HG03045 (cell line): Measurements from ENCODE around the gene HS3ST4.

Source experiments
- ATAC-seq: cut with Tn5 transposase; IDR thresholded peaks from one replicate; pipeline ENCODE4 v1.9.1; 2021; ENCODE audit warnings: mild to moderate bottlenecking, moderate library complexity; ENCODE audit not compliant: unreplicated experiment

The HS3ST4 gene

DNA sequence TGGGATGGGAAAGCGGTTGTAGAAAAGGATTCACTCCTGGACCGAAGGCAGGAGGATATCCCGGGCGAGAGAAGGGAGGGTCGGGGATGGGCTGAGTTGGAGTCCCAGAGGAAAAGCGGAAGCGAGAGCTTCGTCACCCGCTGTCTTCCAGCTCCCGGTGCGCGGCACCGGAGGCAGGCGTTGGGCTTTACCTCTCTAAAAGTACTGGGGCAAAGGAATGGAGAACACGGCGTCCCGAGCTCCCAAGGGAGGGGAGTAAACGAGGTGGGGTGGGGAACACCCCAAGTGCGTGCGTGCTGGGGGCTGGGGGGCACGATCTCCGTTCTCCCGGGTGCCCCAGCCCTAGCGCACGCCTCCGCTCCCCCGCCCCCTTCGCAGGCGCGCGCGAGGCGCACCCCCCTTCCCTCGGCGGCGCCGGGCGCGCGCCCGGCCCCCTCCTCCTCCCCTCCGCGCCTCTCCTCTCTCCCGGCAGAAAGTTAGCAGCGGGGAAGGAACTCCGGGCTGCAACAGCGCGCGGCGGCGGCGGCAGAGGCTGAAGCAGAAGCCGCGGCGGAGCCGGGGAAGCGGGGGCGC, at the start of gene HS3ST4:
Gene HS3ST4 (plus strand): TSS at position 441 of the 573 bp plus-strand sequence.
- ATAC-seq = no peak

DNA sequence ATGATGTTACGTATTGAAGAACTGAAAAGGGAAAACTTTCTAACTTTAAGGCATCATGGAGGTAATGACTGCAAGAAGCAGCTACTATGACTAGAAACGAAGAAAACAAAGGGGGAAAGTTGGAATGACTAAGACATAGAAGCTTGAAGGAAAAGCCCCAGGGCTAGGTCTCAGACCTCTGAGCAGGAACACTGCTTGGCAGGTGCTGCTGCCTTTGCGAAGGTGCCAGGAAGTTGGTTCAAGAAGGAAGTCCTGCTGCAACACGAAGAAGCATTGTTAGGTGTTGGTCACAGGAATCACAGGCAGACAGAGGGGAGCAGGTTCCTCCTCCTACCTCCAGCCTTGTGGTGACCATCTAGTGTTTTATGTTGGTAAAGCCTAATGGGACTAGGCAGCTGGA, 48.1 kb upstream of the HS3ST4 start:
- no peak for ATAC-seq

DNA sequence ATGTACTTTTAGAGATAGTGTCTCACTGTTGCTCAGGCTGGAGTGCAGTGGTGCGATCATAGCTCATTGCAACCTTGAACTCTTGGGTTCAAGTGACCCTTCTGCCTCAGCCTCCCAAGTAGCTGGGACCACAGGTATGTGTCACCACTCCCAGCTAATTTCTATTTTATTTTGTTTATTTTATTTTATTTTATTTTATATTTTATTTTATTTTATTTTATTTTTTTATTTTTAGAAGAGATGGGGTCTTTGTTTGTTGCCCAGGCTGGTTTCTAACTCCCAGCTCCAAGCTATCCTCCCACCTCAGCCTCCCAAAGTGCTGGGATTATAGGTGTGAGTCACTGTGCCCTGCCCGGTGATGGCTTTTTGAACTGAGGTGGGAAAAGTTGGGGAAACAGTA, 35.1 kb upstream of the HS3ST4 start:
- no peak for ATAC-seq

DNA sequence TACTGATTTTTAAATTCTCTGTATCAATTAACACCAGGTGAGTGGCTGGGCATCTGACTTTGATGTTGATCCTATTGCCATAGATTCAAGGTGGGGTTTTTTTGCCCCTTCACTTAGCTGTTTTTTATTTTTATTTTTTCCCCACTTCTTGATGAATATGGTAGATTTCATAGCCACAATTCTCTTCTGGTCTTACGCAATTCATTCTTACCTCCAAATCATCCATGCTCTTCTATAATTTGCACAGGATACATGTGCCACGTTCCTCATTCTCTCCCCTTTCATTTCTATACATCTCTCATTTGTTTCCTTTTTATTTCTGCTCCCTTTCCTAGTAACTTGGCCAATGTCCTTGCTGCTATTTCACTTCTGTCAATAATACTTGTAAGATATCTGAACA, 14.9 kb upstream of the HS3ST4 start:
- ATAC-seq = no peak

DNA sequence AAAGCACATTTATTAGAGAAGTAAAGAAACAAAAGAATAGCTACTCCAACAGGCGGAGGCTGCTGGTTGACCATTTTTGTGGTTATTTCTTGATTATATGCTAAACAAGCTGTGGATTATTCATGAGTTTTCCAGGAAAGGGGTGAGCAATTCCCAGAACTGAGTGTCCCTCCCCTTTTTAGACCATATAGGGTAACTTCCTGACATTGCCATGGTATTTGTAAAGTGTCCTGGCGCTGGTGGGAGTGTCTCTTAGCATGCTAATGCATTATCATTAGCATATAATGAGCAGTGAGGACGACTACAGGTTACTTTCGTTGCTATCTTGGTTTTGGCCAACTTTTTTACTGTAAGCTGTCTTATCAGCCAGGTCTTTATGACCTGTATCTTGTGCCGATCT, 12.2 kb upstream of the HS3ST4 start:
- no peak for ATAC-seq

DNA sequence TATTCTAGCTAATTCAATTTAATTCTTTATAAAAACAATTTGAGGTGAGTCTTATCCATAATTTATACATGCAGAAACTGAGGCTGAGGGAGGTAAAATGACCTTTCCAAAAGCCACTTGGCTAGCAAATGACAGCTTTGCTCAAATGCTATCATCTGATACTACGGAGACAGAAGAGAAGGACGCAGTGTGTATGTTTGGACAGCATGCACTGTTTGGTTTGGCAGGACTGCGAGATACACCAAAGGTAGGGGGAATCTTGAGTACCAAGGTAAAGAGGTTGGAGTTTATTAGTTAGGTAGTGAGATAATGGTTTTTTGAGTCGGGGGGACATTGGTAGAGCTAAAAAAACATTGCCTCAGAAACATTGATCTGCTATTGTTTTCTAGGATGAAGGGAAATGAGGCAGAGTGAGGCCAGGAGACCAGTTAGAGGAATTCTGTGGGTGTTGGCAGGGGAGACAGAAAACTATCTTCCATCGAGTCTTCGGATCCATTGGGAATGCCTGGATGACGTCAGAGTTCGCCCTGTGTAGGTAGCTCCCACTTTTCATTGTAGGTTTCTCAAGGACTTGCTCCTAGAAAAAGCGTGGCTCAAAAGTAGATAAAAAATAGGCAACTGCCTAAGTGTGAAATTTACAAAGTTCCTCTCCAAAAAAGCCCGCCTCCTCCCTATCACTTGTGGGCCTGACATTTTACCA, 2.5 kb upstream of the HS3ST4 start:
- ATAC-seq = no peak

DNA sequence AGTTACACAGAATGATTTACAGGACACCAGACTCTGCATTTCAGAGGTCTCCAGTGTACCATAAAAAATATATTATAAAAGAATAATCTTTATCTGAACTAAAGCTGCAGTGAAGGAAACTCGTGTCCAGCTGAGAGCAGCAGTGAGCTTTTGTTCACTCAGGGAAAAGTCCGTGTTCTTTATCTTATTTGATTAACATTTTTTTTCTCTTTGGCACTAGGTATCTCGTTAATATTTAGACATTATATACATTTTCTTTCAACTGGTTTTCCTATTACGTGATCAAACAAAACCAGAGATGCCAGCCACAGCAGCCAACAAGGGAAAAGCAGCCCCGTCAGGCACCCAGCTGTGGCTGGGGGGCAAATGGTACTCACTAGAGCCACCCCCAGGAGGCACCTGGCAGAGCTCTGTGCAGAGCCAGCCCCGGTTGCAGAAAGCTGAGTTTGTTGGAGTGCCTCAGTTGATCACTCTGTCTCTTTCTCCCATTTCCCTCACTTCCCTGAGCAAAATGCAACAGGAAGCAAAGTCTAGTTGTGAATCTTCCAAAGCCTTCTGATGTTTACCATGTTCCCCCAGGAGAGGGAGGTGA, 1.1 kb upstream of the HS3ST4 start:
- ATAC-seq = no peak

DNA sequence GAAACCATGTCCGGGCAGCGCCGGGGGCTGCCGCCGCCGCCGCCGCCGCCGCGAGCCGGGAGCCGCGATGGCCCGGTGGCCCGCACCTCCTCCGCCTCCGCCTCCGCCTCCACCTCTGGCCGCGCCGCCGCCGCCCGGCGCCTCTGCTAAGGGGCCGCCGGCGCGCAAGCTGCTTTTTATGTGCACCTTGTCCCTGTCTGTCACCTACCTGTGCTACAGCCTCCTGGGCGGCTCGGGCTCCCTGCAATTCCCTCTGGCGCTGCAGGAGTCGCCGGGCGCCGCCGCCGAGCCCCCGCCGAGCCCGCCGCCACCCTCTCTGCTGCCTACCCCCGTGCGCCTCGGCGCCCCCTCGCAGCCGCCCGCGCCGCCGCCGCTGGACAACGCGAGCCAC, 587 bp downstream of the HS3ST4 start:
- no peak for ATAC-seq

DNA sequence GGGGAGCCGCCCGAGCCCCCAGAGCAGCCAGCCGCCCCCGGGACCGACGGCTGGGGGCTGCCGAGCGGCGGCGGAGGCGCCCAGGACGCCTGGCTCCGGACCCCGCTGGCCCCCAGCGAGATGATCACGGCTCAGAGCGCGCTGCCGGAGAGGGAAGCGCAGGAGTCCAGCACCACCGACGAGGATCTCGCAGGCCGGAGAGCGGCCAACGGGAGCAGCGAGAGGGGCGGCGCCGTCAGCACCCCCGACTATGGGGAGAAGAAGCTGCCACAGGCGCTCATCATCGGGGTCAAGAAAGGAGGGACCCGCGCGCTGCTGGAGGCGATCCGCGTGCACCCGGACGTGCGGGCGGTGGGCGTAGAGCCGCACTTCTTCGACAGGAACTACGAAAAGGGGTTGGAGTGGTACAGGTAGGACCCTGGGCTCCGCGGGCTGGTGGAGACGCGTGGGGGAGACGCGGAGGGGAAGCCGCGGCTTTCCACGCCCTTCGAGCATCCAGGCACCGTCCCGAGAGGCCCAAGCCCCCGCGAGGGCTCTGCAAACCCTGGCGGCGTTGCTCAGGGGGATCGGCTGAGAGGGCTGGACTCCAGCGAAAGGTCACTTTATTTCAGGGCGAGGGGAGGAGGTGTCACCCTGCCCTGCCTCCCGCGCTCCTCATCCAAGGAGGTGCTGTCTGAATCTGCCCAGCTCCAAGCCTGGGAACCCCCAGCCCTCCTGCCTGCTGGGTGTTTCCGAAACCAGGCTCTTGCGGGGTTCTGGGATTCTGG, 1.2 kb downstream of the HS3ST4 start:
- no peak for ATAC-seq

DNA sequence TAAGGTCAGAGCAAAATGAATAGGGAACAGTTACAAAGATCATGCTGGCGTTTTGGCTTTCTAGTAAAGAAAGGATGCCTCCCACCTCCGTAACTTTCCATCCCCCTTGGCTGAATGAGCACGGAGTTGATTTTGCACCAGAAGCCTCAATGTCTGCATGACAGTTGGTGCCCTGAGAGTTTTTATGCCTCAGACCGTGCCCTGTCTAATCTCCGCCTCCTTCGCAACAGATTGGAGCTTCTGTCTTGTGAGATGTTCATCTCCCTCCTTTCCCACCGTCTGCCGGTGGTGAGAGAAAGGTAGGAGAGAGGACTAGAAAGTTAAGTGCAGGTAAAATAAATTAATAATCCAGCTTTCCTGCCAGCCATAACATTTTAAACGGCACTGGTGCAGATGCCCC, 1.9 kb downstream of the HS3ST4 start:
- no peak for ATAC-seq

DNA sequence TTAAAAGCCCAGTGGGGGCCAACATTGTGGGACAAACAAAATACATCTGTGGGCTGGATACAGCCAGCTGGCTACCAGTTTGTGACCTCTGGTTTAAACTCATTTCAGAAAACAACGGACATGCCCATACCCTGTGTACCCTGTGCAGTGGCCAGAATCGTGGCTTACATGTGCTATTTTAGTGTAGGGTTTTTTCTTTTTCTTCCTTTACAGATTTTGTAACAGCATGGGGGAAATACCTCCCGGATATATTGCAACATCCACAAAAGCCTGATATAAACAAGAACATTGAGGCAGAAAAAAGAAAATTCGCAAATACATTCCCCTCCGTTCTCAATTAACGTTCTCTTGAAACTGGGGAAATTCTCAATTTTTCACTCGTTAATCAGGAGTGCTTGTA, 7.3 kb downstream of the HS3ST4 start:
- no peak for ATAC-seq

DNA sequence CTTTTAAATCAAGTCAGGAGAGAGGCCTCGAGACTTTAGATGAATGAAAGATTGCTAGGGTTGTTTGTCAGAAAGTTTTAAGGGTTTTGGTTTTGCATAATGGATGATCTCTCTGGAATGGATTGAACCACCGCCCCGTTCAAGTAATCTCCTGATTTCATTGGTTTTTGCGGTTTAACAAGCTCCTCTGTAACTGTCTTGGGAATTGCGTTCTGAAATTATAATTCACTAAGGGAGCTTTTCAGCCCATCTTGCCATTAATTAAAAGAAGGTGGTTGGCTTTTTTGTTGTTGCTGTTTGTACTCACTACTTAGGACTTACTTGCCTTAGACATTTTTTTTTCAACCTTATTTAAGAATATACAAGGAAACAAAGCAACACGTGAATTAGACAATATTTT, 8.8 kb downstream of the HS3ST4 start:
- ATAC-seq = no peak

DNA sequence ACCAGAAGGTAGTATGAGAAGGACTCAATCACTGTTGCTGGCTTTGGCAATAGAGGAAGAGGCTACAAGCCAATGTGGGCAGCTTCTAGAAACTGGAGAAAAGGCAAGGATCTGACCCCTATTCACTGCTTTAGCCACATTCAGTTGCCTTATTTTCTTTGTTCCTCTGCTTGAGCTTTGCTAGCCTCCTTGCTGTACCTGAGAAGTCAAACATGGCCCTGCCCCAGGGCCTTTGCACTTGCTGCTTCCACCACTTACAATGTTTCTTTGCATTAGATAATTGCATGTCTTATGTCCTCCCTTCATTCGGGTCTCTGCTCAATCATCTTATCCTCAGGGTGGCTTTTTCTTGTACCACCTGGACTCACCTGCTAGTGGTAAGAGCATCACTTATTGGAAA, 15.8 kb downstream of the HS3ST4 start:
- no peak for ATAC-seq

DNA sequence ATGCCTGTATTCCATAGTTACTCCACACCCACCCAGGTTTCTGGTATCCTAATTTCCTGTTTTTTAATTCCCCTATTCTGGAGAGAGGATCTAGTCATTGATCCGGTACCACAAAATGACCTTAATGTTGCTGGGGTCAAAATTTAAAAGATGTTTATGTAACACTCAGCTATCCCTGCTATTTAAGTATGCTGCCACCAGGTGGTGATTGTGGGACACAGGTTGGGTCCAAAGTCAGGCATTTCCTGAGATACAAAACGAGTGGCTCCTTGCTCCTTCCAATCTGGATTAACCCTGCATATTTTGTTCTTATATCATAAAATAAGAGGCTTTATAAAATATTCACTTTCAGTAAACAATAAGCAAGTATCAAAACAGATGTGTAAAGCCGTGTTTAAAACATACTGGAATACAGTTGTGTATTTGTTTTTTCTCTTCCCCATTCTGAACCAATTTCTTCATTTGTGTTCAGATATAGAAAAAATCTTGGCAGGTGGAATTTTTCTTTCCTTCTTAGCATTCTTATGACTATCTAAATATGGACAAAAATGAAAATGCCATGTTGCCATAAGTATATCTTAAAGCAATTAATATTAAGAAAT, 16.3 kb downstream of the HS3ST4 start:
- ATAC-seq = no peak

DNA sequence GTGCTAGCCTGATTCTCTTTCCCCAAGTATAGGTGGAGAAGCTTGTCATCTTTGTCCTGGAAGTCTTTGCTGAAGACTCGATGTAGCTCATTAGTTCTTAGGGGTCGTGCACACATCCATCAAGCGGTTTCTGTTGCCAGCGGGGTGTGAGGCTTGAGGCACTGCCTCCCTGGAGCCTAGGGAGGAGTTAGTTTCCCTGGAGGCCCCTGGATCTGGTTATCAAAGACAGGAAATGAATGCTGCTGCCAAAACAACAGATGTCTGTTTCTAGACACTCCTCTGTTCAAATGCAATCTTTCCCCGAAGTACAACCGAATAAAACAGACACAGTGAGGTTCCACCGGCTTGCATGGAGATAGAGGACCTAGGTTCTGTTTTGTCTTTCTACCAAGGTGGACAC, 17.5 kb downstream of the HS3ST4 start:
- ATAC-seq = no peak

DNA sequence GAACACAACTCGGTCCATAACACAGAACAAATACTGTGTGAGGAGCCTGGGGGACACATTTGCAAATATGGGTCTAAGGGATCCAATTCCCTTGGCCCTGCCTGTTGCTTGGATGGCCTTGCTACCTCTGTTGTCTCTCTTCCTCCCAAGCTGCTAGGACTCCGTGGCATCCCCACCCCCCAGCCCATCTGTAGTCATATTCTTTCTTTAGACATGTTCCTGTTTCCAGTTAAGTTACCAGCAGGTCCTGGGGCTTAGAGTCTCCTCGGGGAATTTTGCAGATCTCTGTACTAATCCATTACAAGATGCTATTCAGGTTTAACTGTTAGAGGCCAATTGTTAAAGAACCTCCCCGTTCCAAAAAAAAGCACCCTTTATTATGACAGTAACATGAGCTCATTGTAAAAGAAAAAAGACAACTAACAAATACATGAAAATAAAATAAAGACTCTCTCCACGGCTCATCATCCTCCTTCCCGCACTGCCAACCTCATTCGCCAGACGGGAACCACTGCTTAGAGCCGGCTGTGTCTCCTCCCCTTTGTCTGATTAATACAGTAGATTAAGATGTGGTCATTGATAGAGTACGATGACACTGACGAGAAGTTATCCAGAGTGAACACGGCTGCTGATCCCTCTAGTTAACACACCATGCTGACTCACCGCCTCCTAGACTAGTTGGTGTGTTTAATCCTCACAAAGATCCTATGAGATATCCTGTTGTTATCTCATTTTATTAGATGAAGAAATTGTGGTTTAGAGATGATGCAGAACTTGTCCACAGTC, 22.2 kb downstream of the HS3ST4 start:
- no peak for ATAC-seq

DNA sequence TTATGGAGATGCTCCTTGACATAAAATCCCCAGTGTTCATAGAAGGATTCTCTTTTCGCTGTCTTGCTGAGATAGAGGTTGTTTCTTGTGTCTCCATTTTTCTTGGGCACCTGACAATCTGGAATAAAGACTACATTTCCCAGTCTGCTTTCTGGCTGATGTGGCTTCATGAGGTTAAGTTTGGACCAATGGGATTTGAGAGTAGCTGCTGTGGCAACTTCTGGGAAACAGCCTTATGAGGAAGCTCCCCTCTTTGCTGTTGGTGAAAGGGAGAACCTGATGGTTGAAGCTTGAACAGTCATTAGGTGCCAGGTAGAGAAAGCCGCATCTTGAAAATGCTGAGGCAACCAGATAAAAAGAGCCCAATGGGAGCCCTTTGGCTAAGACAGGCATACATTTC, 24.4 kb downstream of the HS3ST4 start:
- ATAC-seq = no peak

DNA sequence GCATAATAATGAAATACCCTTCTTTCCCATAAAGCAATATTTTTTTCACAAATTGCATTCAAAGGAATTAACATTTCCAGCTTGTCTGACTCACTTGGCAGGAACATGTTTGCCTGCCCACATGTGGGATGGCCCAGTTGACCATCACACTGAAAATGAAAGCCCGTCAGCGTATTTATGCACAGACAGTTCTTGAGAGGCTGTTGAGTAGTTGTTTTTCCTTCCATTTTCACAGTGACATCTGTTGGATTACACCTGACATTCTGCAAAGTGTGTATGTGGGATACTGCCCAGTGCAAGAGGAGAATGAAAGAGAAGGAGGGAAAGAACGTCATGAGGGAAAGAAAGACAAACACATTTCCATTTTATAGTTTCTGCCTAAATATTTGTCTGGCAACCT, 29.7 kb downstream of the HS3ST4 start:
- ATAC-seq = no peak

DNA sequence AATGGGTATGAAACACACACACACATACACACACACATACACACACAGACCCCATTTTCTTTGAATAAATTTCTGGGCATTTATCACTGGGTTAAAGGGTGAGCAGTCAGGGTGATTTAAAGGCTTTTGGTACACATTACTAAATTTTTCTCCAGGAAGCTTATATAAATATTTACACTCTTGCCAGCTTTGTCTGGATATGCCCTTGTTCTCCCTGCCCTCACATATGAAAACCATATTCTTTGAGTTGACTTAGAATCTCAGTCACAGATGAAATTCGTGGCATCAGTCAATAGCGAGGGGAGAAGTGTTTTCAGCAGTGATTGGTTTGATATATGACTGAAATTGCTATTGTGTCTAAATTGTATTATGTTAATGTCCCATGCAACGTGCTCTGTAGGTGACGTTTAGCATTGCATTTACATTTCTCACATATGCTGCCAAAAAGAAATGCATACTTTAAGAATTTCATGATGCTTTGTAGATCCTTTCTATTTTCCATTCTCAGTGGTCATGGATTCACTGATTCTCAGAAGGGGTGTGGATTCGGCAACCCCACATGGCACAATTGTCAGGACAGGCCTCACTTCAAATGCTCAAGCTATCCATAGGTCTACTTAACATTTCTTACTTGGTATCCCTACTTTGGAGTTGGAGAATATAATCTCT, 34.8 kb downstream of the HS3ST4 start:
- no peak for ATAC-seq

DNA sequence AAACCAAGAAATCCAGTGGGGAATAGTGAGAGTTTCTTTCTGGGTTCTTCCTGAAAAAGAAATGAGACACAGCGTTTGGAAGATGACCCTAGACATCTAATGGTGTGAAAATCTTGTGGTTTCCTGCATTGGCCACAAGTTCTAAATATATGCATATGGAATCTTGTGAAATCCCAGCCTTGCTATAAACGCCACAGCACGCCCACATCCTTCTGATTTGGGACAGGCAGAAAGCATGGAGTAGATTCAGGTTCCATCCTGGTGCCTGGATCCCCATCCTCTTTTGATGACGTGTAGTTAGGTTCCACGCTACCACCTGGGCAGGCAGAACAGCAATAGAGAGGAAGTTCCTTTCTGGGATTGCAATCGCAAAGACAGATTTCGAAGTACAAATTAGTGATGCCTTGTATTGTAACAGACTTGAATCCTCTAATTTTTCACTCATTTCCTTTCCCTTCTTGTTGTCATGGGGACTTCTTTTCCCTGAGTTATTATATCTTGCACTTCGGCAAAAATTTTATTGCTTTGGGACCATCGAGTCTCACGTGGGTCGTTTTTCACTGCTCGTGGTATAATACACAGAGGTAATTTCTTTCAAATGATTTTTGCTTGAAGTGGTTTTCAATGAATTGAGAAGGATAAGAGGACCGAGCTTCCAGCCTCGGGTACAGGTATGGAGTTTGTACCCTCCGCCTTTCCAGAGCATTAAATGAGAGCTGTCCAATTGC, 37.6 kb downstream of the HS3ST4 start:
- ATAC-seq = no peak
